HepG2 (cell line): ENCODE measurements around the gene SAXO1. TPM values are rescaled to one million over a fixed set of nuclear protein-coding genes. Genes with fewer than 3 reads are reported as not detected.

Experiments
- ATAC-seq: fragments of 200-7000 bp; cut with Tn5 transposase; 3 replicates; pipeline ENCODE4 v1.9.1; 2020; ENCODE audit warnings: mild to moderate bottlenecking, moderate library complexity
- BruUV-seq: library from RNA; stranded (reverse); fragments of 400-500 nt; replicated peaks from 2 replicates; lab custom pipeline; 2021; lab: Mats Ljungman, UMichigan
- CTCF ChIA-PET: fragments of 300-600 bp; formaldehyde crosslinking; extraction: SDS; loops from one replicate; lab custom pipeline; 2021; ENCODE audit warnings: low total read pairs, inconsistent platforms, low intra/inter-chr PET ratio; lab: Yijun Ruan, JAX
- POLR2A ChIA-PET: fragments of 350-600 bp; sonication (Branson Sonifier 250); formaldehyde crosslinking; loops from one replicate; lab custom pipeline; 2020; ENCODE audit warnings: antibody characterized with exemption, inconsistent platforms; lab: Yijun Ruan, JAX
- DNase-seq: peaks from one replicate; pipeline ENCODE4 v3.0.0-alpha.2; 2015; ENCODE audit warnings: low spot score
- FAIRE-seq: peaks from 3 replicates; lab custom pipeline; 2011; peaks lifted over from hg19 to GRCh38; lab: Jason Lieb, UNC
- H2AFZ ChIP-seq: one replicate; pipeline ENCODE4 v1.6.1; 2011; ENCODE audit warnings: low read length, inconsistent platforms
- H3K27ac ChIP-seq: fragments of 300-600 bp; 3 replicates; pipeline ENCODE4 v1.8.0; 2011; ENCODE audit warnings: mixed run types, mild to moderate bottlenecking, mixed read lengths, low read length, inconsistent platforms; ENCODE audit not compliant: insufficient read depth; ENCODE audit errors: extremely low read length
- H3K27me3 ChIP-seq, 2 experiments: fragments of 200-600 bp in 1 of 2; 2 replicates in 1 of 2; 3 replicates in 1 of 2; pipeline versions ENCODE4 v1.6.0 to v1.8.0; 2011; ENCODE audit warnings: low read length in 2 of 2, mild to moderate bottlenecking in 2 of 2, moderate library complexity in 2 of 2, inconsistent platforms in 1 of 2; ENCODE audit not compliant: insufficient read depth in 2 of 2, control insufficient read depth in 1 of 2
- H3K36me3 ChIP-seq, 2 experiments: fragments of 200-600 bp in 1 of 2; replicated peaks in 1 of 2; 2 replicates in 1 of 2; 3 replicates in 1 of 2; pipeline versions ENCODE4 v1.5.1 to v1.8.0; 2011; ENCODE audit warnings: low read length in 2 of 2, inconsistent platforms in 1 of 2; ENCODE audit not compliant: insufficient read depth in 2 of 2, control insufficient read depth in 1 of 2
- H3K4me1 ChIP-seq: 2 replicates; pipeline ENCODE4 v1.5.1; 2012; ENCODE audit warnings: low read length, inconsistent platforms; ENCODE audit not compliant: insufficient read depth
- H3K4me2 ChIP-seq: 2 replicates; pipeline ENCODE4 v1.6.0; 2011; ENCODE audit warnings: low read depth, low read length, inconsistent platforms
- H3K4me3 ChIP-seq, 3 experiments: fragments of 200-600 bp in 1 of 3; sonication (generic), shearing (Covaris generic) in 1 of 3; replicated peaks in 1 of 3; 2 replicates each; pipeline ENCODE4 v1.5.1; 2011 to 2016; ENCODE audit warnings: low read length in 3 of 3, inconsistent platforms in 2 of 3, low read depth in 2 of 3, mild to moderate bottlenecking in 2 of 3, control low read depth in 1 of 3, mixed read lengths in 1 of 3; ENCODE audit not compliant: insufficient read depth in 1 of 3
- H3K79me2 ChIP-seq: one replicate; pipeline ENCODE4 v1.6.1; 2011; ENCODE audit warnings: low read length, inconsistent platforms; ENCODE audit not compliant: insufficient read depth
- H3K9ac ChIP-seq: 2 replicates; pipeline ENCODE4 v1.6.0; 2011; ENCODE audit warnings: mild to moderate bottlenecking, low read depth, low read length, inconsistent platforms; ENCODE audit not compliant: insufficient read depth
- H3K9me3 ChIP-seq: 2 replicates; pipeline ENCODE4 v1.5.1; 2012; ENCODE audit warnings: mild to moderate bottlenecking, low read length
- H4K20me1 ChIP-seq: 2 replicates; pipeline ENCODE4 v1.6.0; 2011; ENCODE audit warnings: inconsistent platforms, mild to moderate bottlenecking, low read length, moderate library complexity; ENCODE audit not compliant: insufficient read depth
- DNMT3B ChIP-seq: conservative IDR thresholded peaks from 2 replicates; pipeline ENCODE4 v1.6.1; 2016; ENCODE audit warnings: missing biosample characterization, control low read depth
- EEA1 ChIP-seq: sonication (generic); formaldehyde crosslinking; IDR thresholded peaks from 2 replicates; pipeline ENCODE4 v1.5.1; 2020; ENCODE audit warnings: mild to moderate bottlenecking, missing genetic modification reagents, borderline replicate concordance
- ETV5 ChIP-seq: IDR thresholded peaks from 2 replicates; pipeline ENCODE4 v1.6.1; 2018; ENCODE audit warnings: missing biosample characterization, missing genetic modification reagents, inconsistent platforms, borderline replicate concordance
- FLYWCH1 ChIP-seq: sonication (generic); formaldehyde crosslinking; IDR thresholded peaks from 2 replicates; pipeline ENCODE4 v1.8.1; 2023; ENCODE audit warnings: mild to moderate bottlenecking, missing genetic modification reagents
- FOXC1 ChIP-seq: sonication (generic); formaldehyde crosslinking; IDR thresholded peaks from 2 replicates; pipeline ENCODE4 v1.8.0; 2022; ENCODE audit warnings: mild to moderate bottlenecking, missing genetic modification reagents, borderline replicate concordance
- HNRNPUL1 ChIP-seq: fragments of 200-400 bp; formaldehyde crosslinking; IDR thresholded peaks from 2 replicates; pipeline ENCODE4 v1.6.1; 2017; ENCODE audit warnings: low read depth, mild to moderate bottlenecking, low read length, moderate library complexity
- IRF2 ChIP-seq: IDR thresholded peaks from 2 replicates; pipeline ENCODE4 v1.6.1; 2018; ENCODE audit warnings: missing genetic modification reagents, missing compliant biosample characterization
- NFIC ChIP-seq: IDR thresholded peaks from 2 replicates; pipeline ENCODE4 v1.6.1; 2012; ENCODE audit warnings: mild to moderate bottlenecking, low read length, inconsistent platforms
- RAD21 ChIP-seq: fragments of 450-650 bp; formaldehyde crosslinking; IDR thresholded peaks from 2 replicates; pipeline ENCODE4 v1.5.0; 2020; ENCODE audit warnings: mild to moderate bottlenecking
- RAD51 ChIP-seq: fragments of 450-650 bp; IDR thresholded peaks from 2 replicates; pipeline ENCODE4 v1.6.1; 2016; ENCODE audit warnings: borderline replicate concordance
- RARA ChIP-seq: IDR thresholded peaks from 2 replicates; pipeline ENCODE4 v1.6.1; 2016; ENCODE audit warnings: missing genetic modification reagents, missing compliant biosample characterization
- SRSF9 ChIP-seq: fragments of 200-400 bp; formaldehyde crosslinking; IDR thresholded peaks from 2 replicates; pipeline ENCODE4 v1.6.1; 2018; ENCODE audit warnings: borderline replicate concordance, mild to moderate bottlenecking, low read depth, low read length; ENCODE audit not compliant: insufficient read depth, poor library complexity, severe bottlenecking
- TCF7 ChIP-seq: sonication (generic); IDR thresholded peaks from 2 replicates; pipeline ENCODE4 v1.6.1; 2016; ENCODE audit warnings: antibody characterized with exemption, low read depth
- ZKSCAN1 ChIP-seq: fragments of 150-350 bp; IDR thresholded peaks from 2 replicates; pipeline ENCODE4 v1.6.1; 2014; ENCODE audit warnings: low read length
- ZNF205 ChIP-seq: IDR thresholded peaks from 2 replicates; pipeline ENCODE4 v1.6.1; 2018; ENCODE audit warnings: missing biosample characterization, missing genetic modification reagents
- ZNF780A ChIP-seq: sonication (generic); formaldehyde crosslinking; IDR thresholded peaks from 2 replicates; pipeline ENCODE4 v1.8.0; 2022; ENCODE audit warnings: mild to moderate bottlenecking, missing genetic modification reagents, moderate library complexity
- WGBS: methylation state at CpG from one replicate; pipeline ENCODE4 v1.1.6; 2017; ENCODE audit warnings: low lambda C conversion rate; 5-methylcytosine and 5-hydroxymethylcytosine counted together
- in situ Hi-C: cut with HindIII; loops from 2 replicates; pipeline ENCODE4 v1.10.0; 2017; ENCODE audit warnings: low pct_unique_long_range_greater_than_20kb; ENCODE audit not compliant: extremely low pct_ligation_motif_present
- intact Hi-C: fragments of 100-400 bp; cut with micrococcal nuclease; formaldehyde crosslinking; loops from one replicate; pipeline ENCODE4 v1.10.0; 2022; ENCODE audit not compliant: unreplicated experiment
- polyA plus RNA-seq, 8 experiments: library from polyadenylated mRNA; depleted of rRNA in 3 of 8; stranded (reverse) in 7 of 8; unstranded in 1 of 8; fragments of >200 nt; fragmentation: Illumina TruSeq in 4 of 8; extraction: Trizol in 4 of 8; gene quantifications; 2 replicates each; pipeline versions ENCODE4 v1.2.1 to v1.2.3, GENCODE V29; 2011 to 2016; ENCODE audit warnings: low read depth in 4 of 8, missing spikeins in 1 of 8, mixed read lengths in 1 of 8; ENCODE audit not compliant: insufficient read depth in 1 of 8
- total RNA-seq, 5 experiments: library from RNA; depleted of rRNA; stranded (reverse); fragments of >200 nt; fragmentation: Illumina TruSeq; extraction: Trizol; gene quantifications; 2 replicates each; pipeline ENCODE4 v1.2.3, GENCODE V29; 2016; ENCODE audit warnings: low read depth in 1 of 5

SAXO1 gene
- total and polyA plus RNA-seq, 2 of the 13 experiments (the other 11 are each of a cell fraction or from before 2014, with no cell fraction given) = not detected

DNA sequence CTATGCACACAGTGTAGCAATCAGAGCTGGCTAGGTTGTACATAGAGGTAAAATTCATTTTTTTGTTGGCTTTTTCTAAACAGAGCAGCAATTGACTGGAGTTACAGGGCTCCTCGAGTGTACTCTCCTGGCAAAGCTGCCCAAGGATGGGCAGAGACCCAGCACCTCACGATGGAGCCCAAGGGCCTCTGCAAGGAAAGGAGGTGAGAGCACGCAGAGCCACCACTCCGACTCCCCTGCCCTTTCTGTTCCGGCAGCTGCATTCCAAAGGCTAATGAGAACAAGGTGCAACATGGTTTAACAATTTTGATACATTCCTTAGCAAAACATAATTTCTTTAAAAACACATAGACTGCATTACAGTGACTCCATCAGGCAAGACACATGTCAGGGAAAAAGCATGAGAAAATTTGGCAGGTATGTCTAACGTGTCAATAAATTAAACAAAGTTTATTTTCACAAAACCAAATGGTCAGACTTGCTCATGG, 47.5 kb downstream of the SAXO1 start:
- H3K4me3 ChIP-seq = no peak overlapping the region
- TF ChIP-seq SRSF9 (no peak), HNRNPUL1 (no peak), TCF7 (no peak), NFIC (no peak), ZNF780A (CRISPR knock-in tag) (no peak), DNMT3B (CRISPR knock-in tag) (no peak), RAD51 (no peak), ZKSCAN1 (no peak)
- H3K4me2 ChIP-seq = no peak overlapping the region
- H3K9me3 ChIP-seq = no peaks in the 10 kb centered on the region
- in situ Hi-C loops = no loop called here
- DNase-seq = no peak
- no peak for FAIRE-seq
- H3K9ac ChIP-seq = no peak overlapping the region
- intact Hi-C loops = no loop called here
- no peaks in the 10 kb centered on the region for H3K4me1 ChIP-seq
- ChIA-PET CTCF (no interaction called here), POLR2A (no interaction called here)
- no peaks in the 10 kb centered on the region for H3K36me3 ChIP-seq
- no peak overlapping the region for H2AFZ ChIP-seq
- no peak for ATAC-seq
- H3K27ac ChIP-seq = no peak overlapping the region
- H4K20me1 ChIP-seq = no peaks in the 10 kb centered on the region
- H3K27me3 ChIP-seq = no peaks in the 10 kb centered on the region; a peak in 1 of 5 replicates
- H3K79me2 ChIP-seq = no peaks in the 10 kb centered on the region
- 26% methylated on average over 6 of the region's 6 CpGs for WGBS
- BruUV-seq = no TSS peak

DNA sequence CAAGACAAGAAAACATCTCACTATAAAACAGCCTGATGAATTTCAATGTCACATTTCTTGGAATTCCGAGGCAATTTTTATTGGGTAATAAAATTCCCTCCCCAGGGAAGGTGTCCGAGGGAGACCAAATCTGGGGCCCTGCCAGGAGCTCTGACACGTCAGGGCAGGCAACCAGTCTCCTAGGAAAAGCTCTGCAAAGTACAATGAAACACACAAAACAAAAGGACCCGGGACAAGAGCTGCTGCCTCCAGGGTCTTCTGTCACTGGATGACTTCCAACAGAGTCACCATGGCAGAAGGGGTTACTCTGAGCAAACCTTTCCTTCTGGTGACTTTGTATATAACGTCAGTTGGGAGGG, 50.8 kb downstream of the SAXO1 start:
- no peaks in the 10 kb centered on the region for H3K36me3 ChIP-seq
- TF ChIP-seq RARA (CRISPR knock-in tag) (no peak), IRF2 (CRISPR knock-in tag) (no peak), RAD21 (no peak), ETV5 (no peak), FOXC1 (CRISPR knock-in tag) (no peak), FLYWCH1 (CRISPR knock-in tag) (no peak), ZNF205 (CRISPR knock-in tag) (no peak), EEA1 (CRISPR knock-in tag) (no peak)
- ATAC-seq (no peak), DNase-seq (no peak), FAIRE-seq (no peak)
- in situ Hi-C loops = no loop called here
- ChIA-PET POLR2A (no interaction called here), CTCF (no interaction called here)
- H3K27ac ChIP-seq = no peak overlapping the region
- no peaks in the 10 kb centered on the region for H3K9me3 ChIP-seq
- WGBS = 1% methylated on average over 5 of the region's 5 CpGs
- intact Hi-C loops = no loop called here
- no peak overlapping the region for H3K4me3 ChIP-seq
- no peak overlapping the region for H2AFZ ChIP-seq
- H3K9ac ChIP-seq = no peak overlapping the region
- H3K4me2 ChIP-seq = no peak overlapping the region
- H4K20me1 ChIP-seq = no peaks in the 10 kb centered on the region
- no peaks in the 10 kb centered on the region for H3K79me2 ChIP-seq
- no peaks in the 10 kb centered on the region; the same call in 1 of the 2 replicates for H3K4me1 ChIP-seq
- BruUV-seq = no TSS peak
- H3K27me3 ChIP-seq = no peaks in the 10 kb centered on the region; a peak in 1 of 5 replicates
